NCI-H1092 treated with DMSO at 0.1 percent for 48 hours (cell line): Measurements from ENCODE around the gene ANKDD1A.
A peak's percentile ranks its signal among the peaks of the same experiment; 100 is the strongest.

Experiments used
- DNase-seq: peaks from one replicate; lab custom pipeline; 2025; lab: John Stamatoyannopoulos, UW

ANKDD1A gene

GRCh38 chr15:64969401-64969800 is 57.7 kb downstream of the ANKDD1A start:
- DNase-seq, result no peak

DNA sequence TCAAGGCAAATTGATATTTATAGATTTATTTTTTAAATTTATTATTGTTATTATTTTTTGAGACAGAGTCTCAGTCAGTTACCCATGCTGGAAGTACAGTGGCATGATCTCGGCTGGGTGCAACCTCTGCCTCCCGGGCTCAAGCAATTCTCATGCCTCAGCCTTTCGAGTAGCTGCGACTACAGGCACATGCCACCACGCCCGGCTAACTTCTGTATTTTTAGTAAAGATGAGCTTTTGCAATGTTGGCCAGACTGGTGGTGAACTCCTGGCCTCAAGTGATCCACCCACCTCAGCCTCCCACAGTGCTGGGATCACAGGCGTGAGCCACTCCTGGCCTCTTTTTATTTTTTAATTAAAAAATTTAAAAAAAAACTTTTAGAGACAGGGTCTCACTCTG is 59.0 kb downstream of the ANKDD1A start:
- DNase-seq, result no peak

GRCh38 chr15:64975390-64975789 is 63.7 kb downstream of the ANKDD1A start:
- no peak for DNase-seq

- DNase-seq, result no peak
These were observed 67.6 kb downstream of the ANKDD1A start for GRCh38 chr15:64979252-64979710.

DNA sequence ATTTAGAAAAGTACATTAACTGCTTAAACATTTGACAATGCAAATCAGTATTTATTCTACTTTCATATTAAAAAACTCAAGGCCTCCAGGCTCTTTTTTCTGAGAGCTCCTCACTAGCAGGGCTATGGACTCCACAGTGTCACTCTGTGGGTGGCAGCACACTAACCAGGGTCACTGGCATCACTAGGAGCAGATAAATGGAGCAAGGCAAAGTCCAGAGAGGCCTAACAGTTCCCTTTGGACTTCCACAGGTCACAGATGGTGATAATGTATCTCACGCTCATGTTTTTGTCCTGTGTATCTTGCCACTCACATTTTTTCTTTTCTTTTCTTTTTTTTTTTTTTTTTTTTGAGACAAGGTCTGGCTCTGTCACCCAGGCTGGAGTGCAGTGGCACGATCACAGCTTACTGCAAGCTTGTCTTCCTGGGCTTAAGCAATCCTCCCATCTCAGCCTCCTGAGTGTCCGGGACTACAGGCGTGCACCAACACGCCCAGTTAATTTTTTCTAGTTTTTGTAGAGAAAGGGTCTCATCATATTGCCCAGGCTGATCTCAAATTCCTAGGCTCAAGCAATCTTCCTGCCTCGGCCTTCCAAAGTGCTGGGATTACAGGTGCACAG is 70.2 kb downstream of the ANKDD1A start:
- no peak for DNase-seq

GRCh38 chr15:64982472-64982871 is 70.8 kb downstream of the ANKDD1A start:
- DNase-seq, result no peak

- no peak for DNase-seq
These were observed 73.8 kb downstream of the ANKDD1A start for GRCh38 chr15:64985366-64986033.

DNA sequence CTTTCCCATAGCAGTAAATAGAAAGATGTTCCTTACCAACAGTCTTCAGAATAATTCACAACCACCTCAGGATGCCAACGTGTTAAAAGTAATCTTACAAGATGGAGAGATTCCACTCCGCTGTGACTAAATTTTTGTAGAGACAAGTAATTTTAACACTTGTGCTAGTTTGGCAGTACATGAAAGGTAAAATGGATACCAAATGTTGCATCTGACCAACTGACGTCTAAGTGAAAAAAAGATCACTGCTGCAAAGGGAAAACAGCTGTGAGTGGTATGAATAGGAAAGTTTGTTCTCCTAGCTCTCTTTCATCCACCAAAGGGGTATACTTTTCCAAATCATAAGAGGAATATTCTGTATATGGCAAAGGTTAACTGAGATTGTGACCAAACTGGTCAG is 75.4 kb downstream of the ANKDD1A start:
- no peak for DNase-seq

GRCh38 chr15:64989416-64990167 is 77.9 kb downstream of the ANKDD1A start, which contains the start of gene SPG21:
TSS of gene SPG21 (minus strand) at chr15:64989914. CDS start at chr15:64983569, 6,345 bp downstream.
- peak; percentile 85 for DNase-seq

GRCh38 chr15:64990168-64990470 is 78.4 kb downstream of the ANKDD1A start:
- DNase-seq, result no peak

GRCh38 chr15:64991536-64992135 is 79.9 kb downstream of the ANKDD1A start:
- no peak for DNase-seq

DNA sequence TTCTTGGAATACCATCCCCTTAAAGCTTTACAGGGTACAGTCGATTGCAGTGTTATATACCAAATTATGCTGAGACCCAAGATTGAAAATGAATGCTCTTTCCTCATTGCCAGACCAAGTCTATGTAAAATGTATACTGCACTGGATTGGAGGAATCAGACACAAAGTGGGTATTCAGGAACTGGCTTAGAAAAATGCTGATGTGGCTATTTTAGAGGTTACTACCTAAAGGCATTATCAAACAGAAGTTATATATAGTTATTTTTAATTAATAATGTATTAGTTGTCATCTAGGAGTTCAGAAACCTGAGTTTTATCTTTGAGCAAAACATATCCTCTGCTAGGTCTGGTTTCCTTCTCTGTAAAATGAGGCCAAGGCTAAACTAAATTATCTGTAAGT is 81.6 kb downstream of the ANKDD1A start:
- no peak for DNase-seq

GRCh38 chr15:64997066-64997465 is 85.4 kb downstream of the ANKDD1A start:
- no peak for DNase-seq

DNA sequence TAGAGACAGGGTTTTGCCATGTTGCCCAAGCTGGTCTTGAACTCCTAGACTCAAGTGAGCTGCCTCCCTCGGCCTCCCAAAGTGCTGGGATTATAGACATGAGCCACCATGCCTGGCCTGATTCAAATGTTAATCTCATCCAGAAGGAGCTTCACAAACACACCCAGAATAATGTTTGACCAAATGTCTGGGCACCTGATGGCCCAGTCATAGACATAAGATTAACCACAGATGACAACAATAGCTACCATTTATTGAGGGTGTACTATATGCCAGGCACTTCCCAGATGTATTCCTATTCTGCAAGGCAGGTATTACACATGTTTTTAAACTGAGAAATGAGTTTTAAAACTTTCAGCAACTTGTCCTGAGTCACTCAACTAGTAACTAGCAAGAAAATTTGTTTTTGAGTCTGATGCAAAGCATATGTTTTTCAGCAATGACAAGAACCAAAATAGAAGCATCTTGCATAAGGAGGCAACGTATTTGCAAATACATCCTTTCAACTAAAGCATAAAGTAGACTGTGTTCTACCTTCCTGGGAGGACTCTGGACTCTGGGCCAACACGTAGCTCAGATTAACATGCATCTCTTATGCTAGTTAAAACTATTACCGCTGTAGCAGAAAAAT is 86.2 kb downstream of the ANKDD1A start:
- DNase-seq, result no peak

DNA sequence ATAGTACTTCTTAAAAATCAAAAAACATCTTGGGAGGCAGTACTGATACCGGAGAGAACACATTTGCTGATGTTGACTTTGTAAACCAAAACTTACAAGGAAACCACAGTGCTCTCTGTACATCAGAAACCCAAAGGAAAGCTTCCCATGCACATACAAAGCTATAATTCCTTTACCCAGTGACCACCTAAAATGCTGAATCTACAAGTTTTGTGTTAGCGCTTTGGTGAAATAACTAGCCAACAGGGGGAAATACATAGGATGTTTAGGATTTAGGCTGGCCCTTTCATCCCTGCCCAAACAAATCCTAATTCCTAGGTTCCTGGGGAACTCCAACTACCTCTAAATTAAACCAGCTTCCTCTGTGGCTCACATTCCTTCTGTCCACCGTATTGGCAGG is 93.3 kb downstream of the ANKDD1A start:
- DNase-seq, result no peak

DNA sequence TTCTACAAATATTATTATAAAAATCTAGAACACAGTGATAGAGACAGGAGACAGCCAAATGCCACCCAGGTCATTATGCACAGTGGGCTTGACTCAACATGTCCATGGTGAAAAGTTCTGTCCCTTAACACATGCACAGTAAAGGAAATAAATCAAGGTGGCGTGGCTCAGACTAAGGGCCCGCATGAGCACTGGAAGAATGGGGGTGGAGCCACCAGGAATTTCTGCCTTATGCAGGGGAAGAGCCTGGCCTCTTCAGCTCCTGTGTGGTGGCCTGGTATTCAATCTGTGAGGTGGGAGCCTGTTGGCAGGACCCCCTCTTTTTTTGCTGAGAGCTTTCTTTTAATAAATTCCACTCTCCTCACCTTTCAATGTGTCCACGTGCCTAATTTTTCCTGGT is 95.2 kb downstream of the ANKDD1A start:
- no peak for DNase-seq
